IPS-NIHi7 (cell line): ENCODE results near the gene PKD2.

Experiments used
- DNase-seq: peaks from one replicate; pipeline ENCODE4 v3.0.0; 2012; ENCODE audit warnings: mixed read lengths; ENCODE audit errors: extremely low spot score

The PKD2 gene

DNA sequence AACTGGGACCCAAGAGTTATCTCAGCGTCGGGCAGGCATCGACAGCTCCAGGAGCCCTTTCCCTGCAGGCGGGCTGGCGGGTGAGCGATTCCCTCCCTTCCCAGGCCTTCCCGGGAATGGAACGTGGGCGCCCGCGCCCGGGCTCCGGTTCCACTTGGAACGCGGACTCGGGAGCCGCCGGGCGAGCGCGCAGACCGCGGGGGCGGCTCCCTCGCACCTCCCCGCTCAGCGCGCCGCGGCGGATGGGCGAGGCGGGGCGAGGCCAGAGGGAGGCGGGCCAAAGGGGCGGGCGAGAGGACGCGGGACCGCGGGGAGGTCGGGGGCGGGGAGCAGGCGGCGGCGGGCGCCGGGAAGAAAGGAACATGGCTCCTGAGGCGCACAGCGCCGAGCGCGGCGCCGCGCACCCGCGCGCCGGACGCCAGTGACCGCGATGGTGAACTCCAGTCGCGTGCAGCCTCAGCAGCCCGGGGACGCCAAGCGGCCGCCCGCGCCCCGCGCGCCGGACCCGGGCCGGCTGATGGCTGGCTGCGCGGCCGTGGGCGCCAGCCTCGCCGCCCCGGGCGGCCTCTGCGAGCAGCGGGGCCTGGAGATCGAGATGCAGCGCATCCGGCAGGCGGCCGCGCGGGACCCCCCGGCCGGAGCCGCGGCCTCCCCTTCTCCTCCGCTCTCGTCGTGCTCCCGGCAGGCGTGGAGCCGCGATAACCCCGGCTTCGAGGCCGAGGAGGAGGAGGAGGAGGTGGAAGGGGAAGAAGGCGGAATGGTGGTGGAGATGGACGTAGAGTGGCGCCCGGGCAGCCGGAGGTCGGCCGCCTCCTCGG, at the start of gene PKD2:
Gene PKD2, plus strand, starts transcription at position 332 of the 818 bp plus-strand sequence. Its CDS starts 99 bp downstream, at position 431.
- peak; percentile 91 for DNase-seq

DNA sequence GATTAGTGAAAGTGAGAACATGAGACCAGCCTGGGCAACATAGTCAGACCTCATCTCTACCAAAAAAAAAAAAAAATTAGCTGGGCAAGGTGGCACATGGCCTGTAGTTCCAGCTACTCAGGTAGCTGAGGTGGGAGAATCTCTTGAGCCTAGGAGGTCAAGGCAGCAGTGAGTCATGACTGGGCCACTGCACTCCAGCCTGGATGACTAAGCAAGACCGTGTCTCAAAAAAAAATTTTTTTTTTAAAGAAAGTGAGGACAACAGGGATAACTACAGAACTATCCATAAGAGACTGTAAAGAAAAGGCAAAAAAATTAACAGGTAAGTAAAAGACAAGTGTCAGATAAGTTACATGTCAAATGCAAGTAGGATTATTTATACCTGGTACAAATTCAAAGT, 45.4 kb upstream of the PKD2 start:
- no peak for DNase-seq

DNA sequence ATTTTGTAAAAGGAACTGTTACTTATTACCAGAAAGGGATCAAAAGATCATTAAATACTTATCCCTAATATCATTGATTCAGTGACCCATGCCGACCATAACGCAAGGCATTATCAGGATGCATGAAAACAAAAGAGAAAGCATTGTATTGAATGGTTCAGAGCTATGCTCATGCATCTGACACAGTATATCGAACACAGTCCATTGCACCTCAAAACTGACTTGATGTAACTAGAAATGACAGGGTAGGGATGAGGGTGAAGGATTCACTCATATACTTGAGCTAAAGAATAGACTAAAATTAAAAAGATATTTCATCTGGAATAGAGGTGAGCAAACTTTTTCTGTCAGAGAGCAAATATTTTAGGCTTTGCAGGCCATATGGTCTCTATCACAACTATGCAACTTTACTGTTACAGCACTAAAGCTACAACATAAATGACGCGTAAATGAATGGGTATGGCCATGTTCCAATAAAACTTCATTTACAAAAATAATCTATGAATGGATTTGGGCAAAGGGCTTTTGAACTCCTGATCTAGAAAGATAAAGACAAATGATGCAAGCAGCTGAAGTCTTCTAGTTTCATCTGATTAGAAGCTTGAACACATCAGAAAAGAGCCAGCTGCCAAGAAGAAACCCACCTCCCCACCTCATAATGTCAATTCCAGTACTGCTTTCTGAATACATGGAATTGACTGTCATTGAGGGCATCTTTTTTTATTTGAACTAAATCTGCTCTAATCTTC, 44.9 kb upstream of the PKD2 start:
- no peak for DNase-seq

DNA sequence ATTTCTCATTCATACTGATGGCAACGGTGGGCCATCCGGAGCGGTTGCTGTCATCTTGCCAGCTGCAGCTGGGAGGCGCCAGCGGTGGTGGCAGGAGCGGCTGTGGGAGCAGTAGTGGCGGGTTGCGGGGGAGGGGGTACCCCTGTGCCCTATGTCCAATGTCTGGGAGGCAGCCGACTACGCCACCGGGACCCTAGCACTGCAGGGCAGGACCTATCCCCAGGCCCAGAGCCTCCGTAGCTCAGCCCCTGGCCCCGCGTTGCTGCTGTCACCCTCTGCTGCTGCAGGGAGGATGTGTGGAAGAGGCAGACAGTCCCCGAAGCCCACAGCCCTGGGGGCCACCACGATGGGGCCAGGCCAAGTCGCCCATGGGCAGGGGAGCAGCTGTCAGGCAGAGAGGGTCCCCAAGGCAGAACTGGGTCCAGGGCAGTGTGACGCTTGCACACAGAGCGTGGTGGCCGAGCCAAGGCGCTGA, 41.9 kb upstream of the PKD2 start:
- DNase-seq = no peak

DNA sequence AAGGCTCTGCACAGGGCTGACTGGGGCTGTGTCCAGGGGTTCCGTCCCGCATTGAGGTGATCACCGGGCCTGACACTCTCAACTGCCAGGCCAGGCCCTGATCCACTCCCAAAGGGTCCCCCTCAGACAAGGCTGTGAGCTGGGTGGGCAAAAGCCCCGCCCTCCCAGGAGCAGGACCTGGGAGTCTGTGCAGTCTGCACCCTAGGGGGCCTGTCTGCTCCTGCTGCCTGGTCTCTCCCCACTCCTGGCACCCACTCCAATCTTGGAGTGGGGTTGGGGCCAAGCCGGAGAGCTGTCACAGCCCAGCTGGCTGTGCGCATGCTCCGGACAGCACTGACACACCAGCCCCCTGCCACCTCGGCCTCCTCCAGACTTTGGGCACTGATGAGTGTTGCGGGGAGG, 41.3 kb upstream of the PKD2 start:
- no peak for DNase-seq

DNA sequence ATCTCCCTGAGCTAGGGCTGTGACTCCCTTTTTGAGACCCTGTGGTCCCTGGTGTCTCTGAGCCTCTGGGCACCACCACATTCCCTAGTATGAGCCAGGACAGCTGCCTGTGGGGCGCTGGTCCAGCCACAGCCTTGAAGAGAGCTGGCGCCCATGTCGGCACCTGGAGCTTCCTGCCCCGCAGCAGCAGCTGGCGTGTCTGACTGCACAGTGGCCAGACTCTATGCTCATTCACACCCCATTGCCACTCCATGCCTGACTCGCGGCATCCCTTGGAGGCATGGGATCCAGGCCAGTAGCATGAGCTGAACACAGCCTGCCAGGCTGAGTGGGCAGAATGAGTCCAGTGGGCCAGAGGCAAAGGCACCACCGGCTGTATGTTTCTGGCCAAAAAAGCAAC, 40.2 kb upstream of the PKD2 start:
- no peak for DNase-seq

DNA sequence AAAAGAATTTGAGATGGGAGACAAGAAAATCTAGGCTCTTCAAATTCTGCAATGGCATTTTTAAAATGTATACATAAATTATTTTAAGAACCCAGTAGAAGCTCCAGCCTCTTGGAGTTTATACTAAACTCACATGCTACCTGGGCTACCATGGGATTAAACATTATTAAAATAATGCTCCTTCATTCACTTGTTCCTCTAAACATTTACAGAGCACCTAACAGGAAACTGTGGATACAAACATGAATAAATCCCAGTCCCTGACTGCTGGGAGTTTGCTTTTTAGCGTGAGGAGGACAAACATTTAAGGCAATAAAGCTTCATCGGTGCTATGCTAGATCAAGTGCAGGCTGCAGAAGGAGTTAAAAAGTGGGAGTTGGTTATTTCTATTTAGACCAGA, 37.3 kb upstream of the PKD2 start:
- no peak for DNase-seq

DNA sequence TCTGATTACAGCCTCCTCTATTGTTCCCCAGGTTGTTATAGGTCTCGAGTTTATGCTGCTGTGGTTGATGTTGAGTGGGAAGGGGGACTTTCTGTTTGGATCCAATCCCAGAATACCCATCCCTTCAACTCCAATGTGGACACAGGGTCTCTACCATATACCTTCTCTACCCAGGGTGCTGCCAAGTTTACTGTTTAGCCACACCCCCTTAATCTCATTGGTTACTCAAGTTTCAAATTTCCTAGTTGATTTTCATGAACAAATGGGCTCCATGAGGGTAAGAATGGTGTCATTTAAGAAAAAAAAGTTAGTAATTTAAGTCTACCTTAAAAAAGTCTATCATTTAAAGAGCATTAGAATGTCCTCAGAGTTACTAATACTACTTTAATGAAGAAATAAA, 35.6 kb upstream of the PKD2 start:
- DNase-seq = no peak

DNA sequence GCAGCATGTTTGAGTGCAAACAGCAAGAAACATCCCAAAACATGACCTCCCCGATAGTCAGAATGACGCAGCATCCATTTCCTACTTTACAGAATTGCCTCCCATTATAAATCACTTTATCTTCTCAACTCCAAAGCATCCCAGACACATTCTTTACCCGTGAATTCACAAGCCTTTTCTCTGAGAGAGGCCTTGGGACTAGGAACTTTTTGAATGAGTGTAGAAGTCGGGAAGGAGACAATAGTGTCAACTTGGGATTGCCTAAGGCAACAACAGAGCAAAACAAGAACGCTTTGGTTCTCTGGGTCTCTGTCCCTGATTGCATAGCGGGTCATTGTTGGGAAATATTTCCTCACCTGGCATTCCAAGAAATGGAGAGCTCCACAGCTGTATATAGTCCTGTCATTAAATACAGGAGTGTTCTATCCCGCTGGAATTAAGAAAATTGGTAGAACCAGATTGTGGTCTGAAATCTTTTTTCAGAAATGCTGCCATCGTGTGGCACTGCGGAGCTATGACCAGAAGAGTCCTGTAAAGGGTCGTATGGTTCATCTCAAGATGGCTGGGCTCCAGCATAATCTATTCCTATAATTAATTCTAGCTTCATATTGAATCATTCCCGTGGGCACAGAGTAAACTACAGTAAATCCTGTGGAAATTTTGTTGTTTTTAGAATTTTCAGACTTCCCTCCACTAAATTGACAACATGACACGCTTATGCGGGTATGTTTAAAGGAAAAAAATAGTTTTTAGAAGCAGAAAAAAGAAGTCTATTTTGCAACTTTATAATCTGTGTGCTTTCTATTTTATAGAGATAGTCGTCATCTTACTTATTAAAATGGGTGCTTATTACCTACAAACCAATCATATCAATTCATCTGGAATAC, 33.9 kb upstream of the PKD2 start:
- DNase-seq = peak; percentile 53

DNA sequence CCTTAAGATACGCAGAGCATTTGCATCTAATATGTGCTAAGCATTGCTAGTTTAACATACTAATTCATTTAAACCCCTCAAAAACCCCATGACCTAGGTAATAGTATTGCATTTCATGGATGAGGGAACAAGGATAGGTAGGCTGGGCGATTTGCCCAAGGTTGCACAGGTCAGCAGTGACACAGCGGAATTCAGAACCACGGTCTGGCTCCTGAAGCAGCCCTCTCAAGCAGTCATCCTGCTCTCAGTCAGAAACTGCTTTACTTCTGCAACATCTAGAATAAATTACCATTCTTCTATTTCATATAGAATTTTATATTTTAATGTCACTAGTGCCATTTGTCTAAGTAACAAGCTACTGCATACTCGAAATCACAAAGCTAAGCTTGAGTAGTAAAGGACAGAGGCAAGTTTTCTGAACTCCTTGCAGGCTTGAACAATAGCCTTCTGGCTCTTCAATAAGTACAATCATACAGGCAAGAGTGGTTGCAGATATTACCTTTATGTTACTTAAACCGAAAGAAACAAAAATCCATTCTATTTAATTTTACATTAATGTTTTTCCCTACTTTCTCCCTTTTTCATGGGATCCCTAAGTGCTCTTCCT, 32.5 kb upstream of the PKD2 start:
- DNase-seq = no peak

DNA sequence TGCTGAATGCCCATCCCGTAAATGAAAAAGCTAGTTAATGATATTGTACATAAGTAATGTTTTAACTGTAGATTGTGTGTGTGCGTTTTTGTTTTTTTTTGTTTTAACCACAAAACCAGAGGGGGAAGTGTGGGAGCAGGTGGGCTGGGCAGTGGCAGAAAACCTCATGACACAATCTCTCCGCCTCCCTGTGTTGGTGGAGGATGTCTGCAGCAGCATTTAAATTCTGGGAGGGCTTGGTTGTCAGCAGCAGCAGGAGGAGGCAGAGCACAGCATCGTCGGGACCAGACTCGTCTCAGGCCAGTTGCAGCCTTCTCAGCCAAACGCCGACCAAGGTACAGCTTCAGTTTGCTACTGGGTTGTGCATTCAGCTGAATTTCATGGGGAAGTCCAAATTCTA, 32.0 kb upstream of the PKD2 start, which contains the start of gene SPP1:
Gene SPP1, plus strand, starts transcription at position 249 of the 400 bp plus-strand sequence. CDS start 1,182 bp downstream, outside the sequence.
- DNase-seq = peak; percentile 73

DNA sequence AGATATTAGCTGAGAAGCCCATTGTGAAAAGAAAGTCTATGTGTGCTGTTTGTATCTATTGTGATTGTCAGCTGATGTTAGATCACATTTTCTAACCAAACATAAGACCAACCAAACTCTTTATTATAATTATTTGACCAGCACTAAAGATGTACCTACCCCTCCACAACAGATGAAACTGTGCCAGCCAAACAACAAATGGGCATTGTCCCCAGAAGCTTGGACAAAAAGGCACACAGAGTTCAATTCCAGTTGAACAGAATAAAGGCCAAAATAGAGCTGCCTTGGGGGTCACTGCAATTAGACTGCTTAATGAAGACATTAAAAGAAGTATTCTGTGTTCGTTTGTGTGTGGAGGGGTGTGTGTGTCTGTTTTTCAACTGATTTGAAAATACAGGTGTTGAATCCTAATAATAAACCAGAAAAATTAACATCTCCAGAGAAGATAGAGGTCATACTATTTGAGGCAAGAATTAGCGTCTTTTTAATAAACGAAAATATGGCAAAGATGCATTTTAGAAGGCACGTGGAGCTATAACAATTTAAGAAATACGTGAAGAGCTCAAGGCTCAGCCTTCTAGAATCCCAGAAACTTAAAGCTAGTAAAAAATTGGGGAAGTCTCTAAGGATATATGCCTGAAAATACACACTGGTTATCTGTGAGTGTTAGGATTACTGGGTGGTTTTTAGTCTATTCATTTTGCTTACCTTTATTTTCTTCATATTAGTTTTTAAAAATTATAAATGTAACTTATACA, 29.7 kb upstream of the PKD2 start:
- DNase-seq = no peak

DNA sequence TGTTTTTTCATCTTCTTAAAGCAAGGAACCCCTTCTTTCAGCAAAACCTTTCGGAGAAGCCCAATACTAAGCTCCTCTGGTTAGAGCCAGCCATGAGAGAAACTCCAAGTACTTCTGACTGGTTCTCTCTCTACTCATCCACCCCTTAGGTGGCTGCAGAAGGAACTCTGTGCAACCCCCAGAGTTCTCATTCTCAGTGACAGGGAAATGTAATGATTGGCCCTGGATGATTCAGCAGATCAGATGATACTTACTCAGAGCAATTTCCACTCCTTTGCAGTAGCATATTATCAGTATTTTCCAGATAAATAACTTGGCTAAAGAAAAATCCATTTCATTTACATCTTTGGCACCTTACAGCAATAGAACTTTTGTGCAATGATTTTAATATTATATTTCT, 28.8 kb upstream of the PKD2 start:
- no peak for DNase-seq

DNA sequence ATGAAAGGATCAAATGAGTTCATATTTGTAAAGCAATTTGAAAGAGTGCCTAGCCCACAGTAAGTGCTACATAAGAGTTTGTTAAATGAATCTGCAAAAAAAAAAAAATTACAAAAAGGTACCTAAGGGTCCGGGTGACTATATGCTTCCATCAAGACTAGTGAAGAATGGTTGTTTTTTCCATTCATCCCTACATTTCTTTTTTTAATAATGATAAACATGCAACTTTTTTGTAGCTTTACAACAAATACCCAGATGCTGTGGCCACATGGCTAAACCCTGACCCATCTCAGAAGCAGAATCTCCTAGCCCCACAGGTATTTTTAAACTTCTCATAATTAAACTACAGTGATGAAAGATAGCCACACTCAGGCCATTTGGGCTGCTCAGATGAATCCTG, 27.6 kb upstream of the PKD2 start:
- DNase-seq = no peak

DNA sequence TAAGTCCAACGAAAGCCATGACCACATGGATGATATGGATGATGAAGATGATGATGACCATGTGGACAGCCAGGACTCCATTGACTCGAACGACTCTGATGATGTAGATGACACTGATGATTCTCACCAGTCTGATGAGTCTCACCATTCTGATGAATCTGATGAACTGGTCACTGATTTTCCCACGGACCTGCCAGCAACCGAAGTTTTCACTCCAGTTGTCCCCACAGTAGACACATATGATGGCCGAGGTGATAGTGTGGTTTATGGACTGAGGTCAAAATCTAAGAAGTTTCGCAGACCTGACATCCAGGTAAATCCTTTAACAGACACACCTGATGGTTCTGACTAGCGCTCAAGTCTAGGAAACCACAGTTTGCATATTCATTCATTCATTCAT, 25.9 kb upstream of the PKD2 start:
- no peak for DNase-seq

DNA sequence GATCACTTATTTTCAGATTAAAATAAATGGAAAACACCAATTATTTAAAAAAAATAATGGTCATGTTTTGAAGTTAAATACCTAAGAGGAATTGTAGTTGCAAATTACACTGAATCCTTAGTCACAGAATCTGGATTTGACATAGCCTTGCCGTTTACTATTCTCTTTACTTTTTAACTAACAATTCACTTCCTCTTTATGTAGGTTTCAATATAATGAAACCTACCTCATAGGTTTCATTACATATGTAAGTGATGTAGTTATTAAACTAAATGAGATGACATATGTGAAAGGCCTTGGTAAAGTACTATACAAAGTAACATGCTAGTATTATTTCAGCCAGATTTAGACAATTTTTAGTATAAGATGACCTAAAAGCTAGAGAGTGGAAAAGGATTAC, 25.4 kb upstream of the PKD2 start:
- no peak for DNase-seq

DNA sequence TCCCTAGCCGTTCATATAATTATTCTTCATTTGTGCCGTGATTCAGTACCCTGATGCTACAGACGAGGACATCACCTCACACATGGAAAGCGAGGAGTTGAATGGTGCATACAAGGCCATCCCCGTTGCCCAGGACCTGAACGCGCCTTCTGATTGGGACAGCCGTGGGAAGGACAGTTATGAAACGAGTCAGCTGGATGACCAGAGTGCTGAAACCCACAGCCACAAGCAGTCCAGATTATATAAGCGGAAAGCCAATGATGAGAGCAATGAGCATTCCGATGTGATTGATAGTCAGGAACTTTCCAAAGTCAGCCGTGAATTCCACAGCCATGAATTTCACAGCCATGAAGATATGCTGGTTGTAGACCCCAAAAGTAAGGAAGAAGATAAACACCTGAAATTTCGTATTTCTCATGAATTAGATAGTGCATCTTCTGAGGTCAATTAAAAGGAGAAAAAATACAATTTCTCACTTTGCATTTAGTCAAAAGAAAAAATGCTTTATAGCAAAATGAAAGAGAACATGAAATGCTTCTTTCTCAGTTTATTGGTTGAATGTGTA, 24.9 kb upstream of the PKD2 start:
- DNase-seq = no peak

DNA sequence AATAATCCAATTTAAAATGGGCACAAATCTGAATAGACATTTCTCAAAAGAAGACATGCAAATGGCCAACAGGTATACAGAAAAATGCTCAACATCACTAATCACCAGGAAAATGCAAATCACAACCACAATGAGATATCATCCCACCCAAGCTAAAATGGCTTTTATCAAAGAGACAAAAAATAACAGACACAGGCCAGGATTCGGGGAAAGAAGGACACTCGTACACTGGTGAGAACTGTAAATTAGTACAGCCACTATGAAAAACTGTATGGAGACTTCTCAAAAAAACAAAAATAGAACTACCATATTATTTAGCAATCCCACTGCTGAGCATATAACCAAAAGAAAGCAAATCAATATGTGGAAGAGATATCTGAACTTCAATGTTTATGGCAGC, 23.4 kb upstream of the PKD2 start:
- no peak for DNase-seq

DNA sequence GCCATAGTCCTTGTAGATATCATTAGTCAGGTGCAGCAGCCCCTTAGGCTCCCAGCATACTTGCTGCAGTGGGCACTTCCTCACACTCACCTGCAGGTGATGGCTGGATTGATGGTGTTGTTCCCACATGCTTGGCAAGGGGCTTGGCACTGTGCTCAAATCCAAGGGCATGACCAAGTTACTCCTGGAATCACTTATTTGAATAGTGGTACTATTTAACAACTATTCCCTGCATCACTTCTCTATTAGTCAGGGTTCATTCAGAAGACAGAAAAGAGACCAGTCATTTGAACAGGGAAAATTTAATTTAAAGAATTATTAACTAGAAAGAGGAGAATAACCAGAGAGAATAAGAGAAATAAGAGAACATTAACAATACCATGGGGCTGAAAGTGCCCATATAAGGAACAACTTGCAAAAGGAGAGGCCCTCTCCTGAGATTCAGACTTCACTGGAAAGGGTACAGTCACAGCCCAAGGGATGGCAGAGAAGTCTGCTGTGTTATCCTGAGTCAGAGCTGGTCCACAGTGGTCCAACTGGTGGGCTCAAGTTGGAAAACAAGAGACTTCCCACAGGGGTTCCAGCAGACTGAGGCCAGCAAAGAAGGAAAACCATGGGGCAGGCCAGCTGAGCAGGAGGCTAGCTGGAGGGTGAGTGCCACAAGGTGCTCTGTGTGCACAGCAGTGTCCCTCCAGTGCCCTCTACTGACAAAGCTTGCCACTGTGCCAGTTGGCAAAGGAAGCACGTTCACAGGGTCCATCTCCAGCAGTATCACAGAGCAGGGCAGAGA, 22.1 kb upstream of the PKD2 start:
- peak; percentile 75 for DNase-seq

DNA sequence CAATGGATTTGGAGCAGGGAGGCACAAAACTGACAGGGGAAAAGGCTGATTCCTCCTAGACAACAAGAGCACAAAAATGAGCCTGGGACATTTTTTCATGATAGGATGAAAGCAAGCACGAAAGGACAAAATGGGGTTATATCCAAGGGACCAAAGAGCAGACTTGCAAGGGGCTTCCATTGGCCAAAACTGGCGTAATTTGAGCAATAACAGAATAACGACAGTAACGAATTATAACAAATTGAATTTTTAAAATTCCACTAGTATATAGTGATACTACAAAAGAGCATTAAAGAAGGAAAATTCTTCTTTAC, 21.6 kb upstream of the PKD2 start:
- DNase-seq = no peak
